ENCODE measurements around the gene UNC5B. TPM values are rescaled to one million over a fixed set of nuclear protein-coding genes. Genes with fewer than 3 reads are reported as not detected.

The UNC5B gene
- total RNA-seq, 1 experiment from 2014 or later: 49.6 TPM

DNA sequence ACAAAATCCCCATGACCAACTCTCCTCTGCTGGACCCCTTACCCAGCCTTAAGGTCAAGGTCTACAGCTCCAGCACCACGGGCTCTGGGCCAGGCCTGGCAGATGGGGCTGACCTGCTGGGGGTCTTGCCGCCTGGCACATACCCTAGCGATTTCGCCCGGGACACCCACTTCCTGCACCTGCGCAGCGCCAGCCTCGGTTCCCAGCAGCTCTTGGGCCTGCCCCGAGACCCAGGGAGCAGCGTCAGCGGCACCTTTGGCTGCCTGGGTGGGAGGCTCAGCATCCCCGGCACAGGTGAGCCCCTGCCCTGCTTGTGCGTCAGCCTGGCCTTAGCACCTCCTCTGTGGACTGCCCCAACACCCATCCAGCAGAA, 79.1 kb downstream of the UNC5B start:
- Mint-ChIP-seq H3K27me3 (ENCODE audit: low read depth) (no peaks in the 10 kb centered on the region), H3K4me1 (no peaks in the 10 kb centered on the region), H3K9me3 (no peaks in the 10 kb centered on the region), H3K27ac (no peak overlapping the region), H3K4me3 (no peak overlapping the region), H3K36me3 (peaks cover 35% of the 10 kb centered on the region)
- DNase-seq (ENCODE audit: low spot score): no peak
- POLR2A ChIA-PET: interaction anchor here (1.0 kb wide), 1 partner anchor 260 kb away, joined by 3 read pairs; no protein-coding TSS in a partner anchor
- no peak for ATAC-seq
- CTCF ChIA-PET: interaction anchor here (1.2 to 1.7 kb wide), 2 partner anchors 21 to 388 kb away, joined by 3 to 5 read pairs; no protein-coding TSS in a partner anchor
- no peak for TF ChIP-seq MXD4 (CRISPR knock-in tag; IDR thresholded peaks at IDR 0.05; ENCODE audit: borderline replicate concordance)
- TF ChIP-seq, protein P1, sequence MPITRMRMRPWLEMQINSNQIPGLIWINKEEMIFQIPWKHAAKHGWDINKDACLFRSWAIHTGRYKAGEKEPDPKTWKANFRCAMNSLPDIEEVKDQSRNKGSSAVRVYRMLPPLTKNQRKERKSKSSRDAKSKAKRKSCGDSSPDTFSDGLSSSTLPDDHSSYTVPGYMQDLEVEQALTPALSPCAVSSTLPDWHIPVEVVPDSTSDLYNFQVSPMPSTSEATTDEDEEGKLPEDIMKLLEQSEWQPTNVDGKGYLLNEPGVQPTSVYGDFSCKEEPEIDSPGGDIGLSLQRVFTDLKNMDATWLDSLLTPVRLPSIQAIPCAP (CRISPR knock-in tag; IDR thresholded peaks at IDR 0.05): no peak
- TF ChIP-seq, protein P2, sequence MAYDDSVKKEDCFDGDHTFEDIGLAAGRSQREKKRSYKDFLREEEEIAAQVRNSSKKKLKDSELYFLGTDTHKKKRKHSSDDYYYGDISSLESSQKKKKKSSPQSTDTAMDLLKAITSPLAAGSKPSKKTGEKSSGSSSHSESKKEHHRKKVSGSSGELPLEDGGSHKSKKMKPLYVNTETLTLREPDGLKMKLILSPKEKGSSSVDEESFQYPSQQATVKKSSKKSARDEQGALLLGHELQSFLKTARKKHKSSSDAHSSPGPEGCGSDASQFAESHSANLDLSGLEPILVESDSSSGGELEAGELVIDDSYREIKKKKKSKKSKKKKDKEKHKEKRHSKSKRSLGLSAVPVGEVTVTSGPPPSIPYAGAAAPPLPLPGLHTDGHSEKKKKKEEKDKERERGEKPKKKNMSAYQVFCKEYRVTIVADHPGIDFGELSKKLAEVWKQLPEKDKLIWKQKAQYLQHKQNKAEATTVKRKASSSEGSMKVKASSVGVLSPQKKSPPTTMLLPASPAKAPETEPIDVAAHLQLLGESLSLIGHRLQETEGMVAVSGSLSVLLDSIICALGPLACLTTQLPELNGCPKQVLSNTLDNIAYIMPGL (CRISPR knock-in tag; IDR thresholded peaks at IDR 0.05): no peak
- TF ChIP-seq ZNF396 (CRISPR knock-in tag; IDR thresholded peaks at IDR 0.05; ENCODE audit: borderline replicate concordance): no peak
- TF ChIP-seq, protein P3, sequence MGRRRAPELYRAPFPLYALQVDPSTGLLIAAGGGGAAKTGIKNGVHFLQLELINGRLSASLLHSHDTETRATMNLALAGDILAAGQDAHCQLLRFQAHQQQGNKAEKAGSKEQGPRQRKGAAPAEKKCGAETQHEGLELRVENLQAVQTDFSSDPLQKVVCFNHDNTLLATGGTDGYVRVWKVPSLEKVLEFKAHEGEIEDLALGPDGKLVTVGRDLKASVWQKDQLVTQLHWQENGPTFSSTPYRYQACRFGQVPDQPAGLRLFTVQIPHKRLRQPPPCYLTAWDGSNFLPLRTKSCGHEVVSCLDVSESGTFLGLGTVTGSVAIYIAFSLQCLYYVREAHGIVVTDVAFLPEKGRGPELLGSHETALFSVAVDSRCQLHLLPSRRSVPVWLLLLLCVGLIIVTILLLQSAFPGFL (CRISPR knock-in tag; IDR thresholded peaks at IDR 0.05; ENCODE audit: borderline replicate concordance): no peak
- no peak for TF ChIP-seq RELA (CRISPR knock-in tag; IDR thresholded peaks at IDR 0.05; ENCODE audit: borderline replicate concordance)

DNA sequence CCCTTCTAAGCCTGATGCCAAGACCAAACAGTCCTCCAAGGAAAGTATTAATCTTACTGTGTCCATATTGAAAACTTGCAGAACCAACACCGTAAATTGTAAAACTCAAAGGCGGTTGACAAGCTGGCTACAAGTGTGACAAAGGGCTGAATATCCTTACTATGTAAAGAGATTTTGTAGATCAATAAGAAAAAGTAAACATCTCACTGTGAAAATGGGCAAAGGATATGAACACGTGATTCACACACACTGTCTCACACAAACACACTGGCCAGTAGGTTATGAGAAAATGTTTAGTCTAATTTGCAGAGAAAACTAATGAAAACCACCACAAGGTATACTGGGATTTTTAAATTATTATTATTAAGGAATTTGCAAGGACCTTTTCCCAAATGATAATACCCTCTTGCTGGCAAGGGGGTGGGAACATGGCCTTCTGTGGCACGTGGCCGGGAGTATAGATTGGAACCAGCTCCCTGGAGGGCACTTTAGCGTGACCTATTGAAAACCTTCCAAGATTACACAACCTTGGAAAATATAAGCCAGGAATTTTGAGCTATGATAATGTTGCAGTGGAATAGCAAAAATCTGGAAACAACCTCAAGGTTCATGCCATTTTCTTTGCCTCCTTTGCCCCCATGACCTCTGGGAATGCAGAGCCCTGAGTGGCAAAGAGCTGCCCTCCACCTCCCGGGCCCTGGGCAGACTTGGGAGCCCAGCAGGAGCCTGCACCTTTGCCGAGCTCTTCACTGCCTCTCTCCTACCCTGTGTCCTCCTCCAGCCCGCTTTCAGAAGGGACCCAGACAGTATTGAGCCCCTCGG, 80.5 kb downstream of the UNC5B start:
- TF ChIP-seq, protein P4, sequence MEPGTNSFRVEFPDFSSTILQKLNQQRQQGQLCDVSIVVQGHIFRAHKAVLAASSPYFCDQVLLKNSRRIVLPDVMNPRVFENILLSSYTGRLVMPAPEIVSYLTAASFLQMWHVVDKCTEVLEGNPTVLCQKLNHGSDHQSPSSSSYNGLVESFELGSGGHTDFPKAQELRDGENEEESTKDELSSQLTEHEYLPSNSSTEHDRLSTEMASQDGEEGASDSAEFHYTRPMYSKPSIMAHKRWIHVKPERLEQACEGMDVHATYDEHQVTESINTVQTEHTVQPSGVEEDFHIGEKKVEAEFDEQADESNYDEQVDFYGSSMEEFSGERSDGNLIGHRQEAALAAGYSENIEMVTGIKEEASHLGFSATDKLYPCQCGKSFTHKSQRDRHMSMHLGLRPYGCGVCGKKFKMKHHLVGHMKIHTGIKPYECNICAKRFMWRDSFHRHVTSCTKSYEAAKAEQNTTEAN (CRISPR knock-in tag; IDR thresholded peaks at IDR 0.05): no peak
- TF ChIP-seq, protein P5, sequence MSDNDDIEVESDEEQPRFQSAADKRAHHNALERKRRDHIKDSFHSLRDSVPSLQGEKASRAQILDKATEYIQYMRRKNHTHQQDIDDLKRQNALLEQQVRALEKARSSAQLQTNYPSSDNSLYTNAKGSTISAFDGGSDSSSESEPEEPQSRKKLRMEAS (CRISPR knock-in tag; IDR thresholded peaks at IDR 0.05): no peak
- TF ChIP-seq, protein P6, sequence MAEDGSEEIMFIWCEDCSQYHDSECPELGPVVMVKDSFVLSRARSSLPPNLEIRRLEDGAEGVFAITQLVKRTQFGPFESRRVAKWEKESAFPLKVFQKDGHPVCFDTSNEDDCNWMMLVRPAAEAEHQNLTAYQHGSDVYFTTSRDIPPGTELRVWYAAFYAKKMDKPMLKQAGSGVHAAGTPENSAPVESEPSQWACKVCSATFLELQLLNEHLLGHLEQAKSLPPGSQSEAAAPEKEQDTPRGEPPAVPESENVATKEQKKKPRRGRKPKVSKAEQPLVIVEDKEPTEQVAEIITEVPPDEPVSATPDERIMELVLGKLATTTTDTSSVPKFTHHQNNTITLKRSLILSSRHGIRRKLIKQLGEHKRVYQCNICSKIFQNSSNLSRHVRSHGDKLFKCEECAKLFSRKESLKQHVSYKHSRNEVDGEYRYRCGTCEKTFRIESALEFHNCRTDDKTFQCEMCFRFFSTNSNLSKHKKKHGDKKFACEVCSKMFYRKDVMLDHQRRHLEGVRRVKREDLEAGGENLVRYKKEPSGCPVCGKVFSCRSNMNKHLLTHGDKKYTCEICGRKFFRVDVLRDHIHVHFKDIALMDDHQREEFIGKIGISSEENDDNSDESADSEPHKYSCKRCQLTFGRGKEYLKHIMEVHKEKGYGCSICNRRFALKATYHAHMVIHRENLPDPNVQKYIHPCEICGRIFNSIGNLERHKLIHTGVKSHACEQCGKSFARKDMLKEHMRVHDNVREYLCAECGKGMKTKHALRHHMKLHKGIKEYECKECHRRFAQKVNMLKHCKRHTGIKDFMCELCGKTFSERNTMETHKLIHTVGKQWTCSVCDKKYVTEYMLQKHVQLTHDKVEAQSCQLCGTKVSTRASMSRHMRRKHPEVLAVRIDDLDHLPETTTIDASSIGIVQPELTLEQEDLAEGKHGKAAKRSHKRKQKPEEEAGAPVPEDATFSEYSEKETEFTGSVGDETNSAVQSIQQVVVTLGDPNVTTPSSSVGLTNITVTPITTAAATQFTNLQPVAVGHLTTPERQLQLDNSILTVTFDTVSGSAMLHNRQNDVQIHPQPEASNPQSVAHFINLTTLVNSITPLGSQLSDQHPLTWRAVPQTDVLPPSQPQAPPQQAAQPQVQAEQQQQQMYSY (CRISPR knock-in tag; IDR thresholded peaks at IDR 0.05): no peak
- no peak for TF ChIP-seq TEAD4 (CRISPR knock-in tag; IDR thresholded peaks at IDR 0.05)
- no peak for TF ChIP-seq ZNF416 (CRISPR knock-in tag; IDR thresholded peaks at IDR 0.05)
- TF ChIP-seq, protein P7, sequence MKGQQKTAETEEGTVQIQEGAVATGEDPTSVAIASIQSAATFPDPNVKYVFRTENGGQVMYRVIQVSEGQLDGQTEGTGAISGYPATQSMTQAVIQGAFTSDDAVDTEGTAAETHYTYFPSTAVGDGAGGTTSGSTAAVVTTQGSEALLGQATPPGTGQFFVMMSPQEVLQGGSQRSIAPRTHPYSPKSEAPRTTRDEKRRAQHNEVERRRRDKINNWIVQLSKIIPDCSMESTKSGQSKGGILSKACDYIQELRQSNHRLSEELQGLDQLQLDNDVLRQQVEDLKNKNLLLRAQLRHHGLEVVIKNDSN (CRISPR knock-in tag; IDR thresholded peaks at IDR 0.05): no peak
- TF ChIP-seq ZNF219 (CRISPR knock-in tag; IDR thresholded peaks at IDR 0.05; ENCODE audit: borderline replicate concordance): no peak
- H3K27ac Mint-ChIP-seq: no peak overlapping the region
- H3K4me1 Mint-ChIP-seq: no peaks in the 10 kb centered on the region
- ATAC-seq (no peak), DNase-seq (ENCODE audit: low spot score) (no peak)
- H3K4me3 Mint-ChIP-seq: no peak overlapping the region
- ChIA-PET POLR2A (no interaction called here), CTCF (interaction anchor here (1.2 to 1.7 kb wide), 2 partner anchors 23 to 390 kb away, joined by 3 to 5 read pairs; no protein-coding TSS in a partner anchor)
- H3K9me3 Mint-ChIP-seq: no peaks in the 10 kb centered on the region
- no peaks in the 10 kb centered on the region for H3K27me3 Mint-ChIP-seq (ENCODE audit: low read depth)
- H3K36me3 Mint-ChIP-seq: peaks cover 34% of the 10 kb centered on the region

All from WTC11 (cell line).